H4 (cell line): ENCODE measurements around the gene TPBGL. TPM values are rescaled to one million over a fixed set of nuclear protein-coding genes. Genes with fewer than 3 reads are reported as not detected.

Experiments
- DNase-seq: peaks from one replicate; pipeline ENCODE4 v3.0.0-alpha.2; 2015; ENCODE audit warnings: low spot score
- total RNA-seq: library from RNA; depleted of rRNA; stranded (reverse); fragments of >200 nt; shearing (Covaris generic); gene quantifications from 2 replicates; pipeline ENCODE4 v1.2.3, GENCODE V29; 2014

TPBGL gene
- total RNA-seq, 1 experiment from 2014 or later, result not detected

DNA sequence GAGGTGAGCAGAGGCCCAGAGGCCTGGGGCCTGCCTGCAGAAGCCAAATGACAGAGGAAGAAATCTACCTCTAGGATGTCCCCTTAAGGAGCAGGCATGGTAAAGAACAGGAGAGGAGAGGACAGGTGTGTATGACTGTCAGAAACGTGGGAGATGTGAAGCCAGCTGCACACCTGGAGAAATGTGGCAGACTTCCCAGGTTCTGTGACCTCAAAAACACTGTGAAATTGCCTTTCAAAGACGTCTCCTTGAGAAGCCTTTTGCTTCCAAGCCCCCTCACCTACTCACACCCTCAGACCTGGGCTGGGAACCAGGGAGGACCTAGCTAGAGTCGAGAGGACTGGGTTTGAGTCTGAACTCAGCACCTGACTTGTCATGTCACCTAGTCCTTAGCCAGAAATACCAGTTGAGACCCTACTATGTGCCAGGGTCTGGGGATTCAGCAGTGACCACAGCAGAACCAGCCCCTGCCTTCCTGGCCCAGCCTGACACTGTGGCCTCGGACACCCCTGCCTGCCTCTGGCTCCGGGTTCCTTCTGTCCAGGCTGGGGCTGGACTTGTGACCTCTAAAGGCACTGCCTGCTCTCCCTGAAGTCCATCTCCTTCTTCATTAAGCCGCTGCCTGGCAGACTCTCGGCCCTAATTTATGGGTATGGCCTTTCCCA is 5.6 kb downstream of the TPBGL start:
- DNase-seq, result no peak

DNA sequence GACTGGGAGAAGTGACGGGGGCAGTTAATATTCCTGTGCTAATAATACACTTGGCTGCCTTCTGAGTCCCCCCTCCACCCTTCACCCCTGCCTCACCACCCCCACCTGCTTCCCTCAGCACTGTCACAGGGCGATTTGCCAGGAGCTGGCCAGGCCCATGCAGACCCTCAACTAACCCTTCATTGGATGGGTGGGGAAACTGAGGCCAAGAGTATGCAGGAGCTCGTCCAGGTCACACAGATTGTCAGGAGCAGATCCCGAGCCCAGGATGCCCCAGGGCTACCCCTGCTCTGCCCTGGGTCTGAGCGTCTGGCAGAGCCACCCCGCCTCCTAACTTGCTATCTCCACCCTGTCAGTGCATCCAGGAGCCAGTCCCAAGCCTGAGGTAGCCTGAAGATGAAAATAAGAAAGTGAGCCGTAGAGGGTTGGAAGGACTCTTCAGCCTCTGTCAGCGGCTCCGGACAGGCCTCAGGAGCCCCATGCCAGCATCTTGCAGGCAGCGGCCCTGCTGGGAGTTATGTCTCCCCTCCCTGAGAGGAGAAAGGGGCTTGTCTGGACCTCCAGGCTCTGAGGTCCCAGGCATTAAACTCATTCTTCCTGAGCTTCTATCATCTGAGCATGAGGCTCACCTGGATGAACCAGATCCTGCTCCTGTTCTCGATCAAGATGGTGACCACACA is 6.2 kb downstream of the TPBGL start:
- no peak for DNase-seq

DNA sequence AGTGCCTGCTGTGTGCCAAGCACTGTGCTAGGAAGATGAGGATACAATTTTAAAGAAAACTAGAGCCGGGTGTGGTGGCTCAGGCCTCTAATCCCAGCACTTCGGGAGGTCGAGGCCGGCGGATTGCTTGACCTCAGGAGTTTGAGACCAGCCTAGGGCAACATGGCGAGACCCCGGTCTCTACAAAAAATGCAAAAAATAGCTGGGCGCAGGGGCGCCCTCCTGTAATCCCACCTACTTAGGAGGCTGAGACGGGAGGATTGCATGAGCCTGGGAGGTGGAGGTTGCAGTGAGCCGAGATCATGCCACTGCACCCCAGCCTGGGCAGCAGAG is 8.3 kb downstream of the TPBGL start:
- DNase-seq, result no peak

DNA sequence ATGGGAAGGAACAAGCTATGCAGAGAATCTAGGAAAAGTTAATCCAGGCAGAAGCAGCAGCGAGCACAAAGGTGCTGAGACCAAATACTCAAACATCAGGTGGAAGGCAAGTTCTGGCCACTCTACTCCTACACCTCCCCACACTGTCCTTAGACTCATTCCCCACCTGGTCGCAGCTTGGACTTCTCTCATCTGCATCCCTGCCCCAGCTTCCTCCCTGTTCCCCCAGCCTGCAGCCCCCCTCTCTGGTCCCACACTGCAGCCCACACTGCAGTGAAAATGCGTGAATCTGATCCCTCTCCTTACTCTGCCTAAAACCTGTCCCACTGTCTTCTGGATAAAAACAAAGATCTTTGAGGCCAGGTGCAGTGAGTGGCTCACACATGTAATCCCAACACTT is 9.1 kb downstream of the TPBGL start:
- DNase-seq, result no peak

DNA sequence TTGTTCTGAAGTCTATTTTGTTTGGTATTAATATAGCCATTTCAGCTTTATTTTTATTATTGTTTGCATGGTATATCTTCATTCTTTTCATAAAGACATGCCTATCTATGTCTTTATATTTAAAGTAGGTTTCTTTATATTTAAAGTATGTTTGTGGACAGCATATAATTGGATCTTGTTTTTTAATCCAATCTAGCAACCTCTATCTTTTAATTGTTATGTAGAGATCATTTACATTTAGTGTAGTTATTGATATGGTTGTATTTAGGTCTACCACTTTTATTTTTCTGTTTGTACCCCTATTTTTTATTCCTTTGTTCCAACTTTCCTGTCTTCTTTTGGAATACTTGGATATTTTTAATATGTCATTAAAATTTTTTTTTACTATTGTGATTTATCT is 13.8 kb downstream of the TPBGL start:
- DNase-seq, result no peak

DNA sequence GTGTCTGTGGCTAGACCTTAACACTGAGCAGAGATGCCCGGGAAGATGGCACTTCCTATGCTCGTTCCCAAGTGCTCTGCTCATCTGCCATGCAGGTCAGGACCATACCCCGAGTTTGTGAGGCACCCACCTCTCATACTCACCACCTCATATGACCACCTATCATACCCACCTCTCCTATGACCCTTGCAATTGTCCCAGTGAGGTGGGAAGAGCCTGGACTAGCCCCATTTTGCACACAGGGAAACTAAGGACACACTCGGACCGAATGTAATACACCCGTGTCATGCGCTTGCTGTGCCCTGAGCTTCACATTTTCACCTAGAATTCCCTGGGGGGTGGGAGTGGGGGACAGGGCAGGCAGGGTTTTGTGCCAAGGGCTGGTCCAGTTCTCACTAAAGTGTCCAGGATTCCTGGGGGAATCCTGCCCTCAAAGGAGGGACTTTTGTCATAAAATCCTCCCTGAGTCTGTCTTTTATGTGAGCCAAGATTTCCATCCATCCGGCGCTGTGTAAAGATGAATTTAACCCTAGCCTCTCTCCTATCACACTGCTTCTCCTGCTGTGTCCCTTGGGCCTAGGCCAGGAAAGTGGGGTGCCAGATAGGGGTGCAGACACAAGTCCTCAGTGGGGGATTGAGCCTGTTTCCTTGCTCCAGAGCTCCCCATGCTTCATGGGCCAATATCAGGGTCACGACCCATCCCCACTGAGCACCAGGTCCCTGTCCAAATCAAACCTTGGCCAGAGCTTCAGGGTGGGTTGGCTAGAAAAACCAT is 20.0 kb downstream of the TPBGL start:
- DNase-seq, result no peak

DNA sequence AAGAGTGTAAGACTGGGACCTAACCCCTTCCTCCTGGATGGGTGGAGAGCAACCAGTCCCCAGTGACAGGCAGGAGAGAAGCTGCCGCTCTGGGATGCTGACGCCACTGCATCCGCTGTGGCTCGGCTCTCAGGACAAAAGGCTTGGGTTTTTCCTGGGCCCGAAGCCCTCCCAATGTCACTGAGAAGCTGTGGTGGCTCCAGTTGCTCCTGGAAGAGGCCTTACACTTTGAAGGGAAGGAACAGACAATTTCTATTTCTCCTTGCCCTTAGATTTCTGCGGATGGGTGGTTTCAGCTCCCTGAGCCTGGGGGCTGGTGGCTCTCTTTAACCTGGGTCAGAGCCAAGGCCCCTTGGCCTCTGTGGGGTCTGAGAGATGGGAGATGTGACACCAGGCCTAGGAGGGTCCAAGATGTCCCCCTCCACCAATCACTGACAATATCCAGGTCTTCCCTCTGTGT is 21.4 kb downstream of the TPBGL start:
- DNase-seq, result no peak

DNA sequence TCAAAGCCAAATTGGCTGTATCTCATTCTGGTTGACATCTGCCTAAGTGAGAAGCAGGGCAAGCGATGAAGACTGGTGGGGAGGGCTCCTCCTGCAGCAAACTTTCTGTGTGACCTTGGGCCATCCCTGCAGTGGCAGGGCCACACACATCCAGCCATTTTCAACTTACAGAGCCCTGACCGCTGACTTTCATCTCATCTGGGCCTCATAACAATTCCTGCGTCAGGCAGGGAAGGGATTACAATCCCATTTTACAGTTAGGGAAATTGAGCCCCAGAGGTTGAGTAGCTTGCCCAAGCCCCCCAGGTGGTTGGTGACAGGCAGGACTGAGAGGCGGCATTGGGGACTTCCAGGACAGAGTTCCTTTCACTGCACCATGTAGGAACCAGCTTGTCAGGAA is 21.9 kb downstream of the TPBGL start:
- DNase-seq, result no peak

DNA sequence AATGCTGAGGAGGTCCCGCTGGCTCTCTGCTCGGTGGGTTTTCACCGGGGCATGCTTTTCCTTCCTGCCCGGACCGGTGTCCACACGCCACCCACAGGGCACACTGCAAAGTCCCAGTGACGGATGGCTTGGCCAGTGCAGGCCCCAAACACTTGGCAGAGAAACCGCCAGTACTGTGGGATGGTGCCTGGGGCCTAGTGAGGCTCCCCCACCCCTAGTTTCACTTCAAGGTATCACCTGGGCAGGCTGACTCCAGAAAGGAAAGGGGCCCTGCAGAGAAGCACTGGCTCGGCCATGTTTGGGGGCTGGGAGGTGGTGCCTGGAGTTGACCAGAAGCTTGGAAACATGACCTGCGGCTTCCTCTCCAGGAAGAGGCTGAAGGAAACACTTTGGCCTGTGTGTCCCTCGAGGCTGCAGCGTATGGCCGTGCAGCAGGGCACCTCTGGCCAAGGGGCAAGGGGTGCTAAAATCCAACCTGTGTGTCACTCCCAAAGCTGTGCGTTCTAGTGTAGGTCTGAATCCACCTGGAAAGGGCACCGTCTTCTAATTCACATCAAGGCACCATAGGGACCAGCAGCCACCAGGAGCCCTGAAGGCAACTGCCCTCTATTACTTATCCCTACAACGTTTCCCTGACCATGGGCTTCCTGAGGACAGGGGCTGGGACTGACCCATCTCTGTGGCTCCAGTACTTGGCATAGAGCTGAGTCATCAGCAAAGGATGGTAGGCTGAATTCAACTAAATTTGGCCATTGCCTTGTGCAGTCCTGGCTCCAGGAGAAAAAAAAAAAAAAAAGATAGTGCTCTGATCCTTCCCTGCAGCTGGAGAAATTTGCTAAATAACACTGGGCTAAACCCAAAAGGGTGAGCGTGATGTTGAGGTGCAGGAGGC is 22.6 kb downstream of the TPBGL start:
- DNase-seq, result no peak

DNA sequence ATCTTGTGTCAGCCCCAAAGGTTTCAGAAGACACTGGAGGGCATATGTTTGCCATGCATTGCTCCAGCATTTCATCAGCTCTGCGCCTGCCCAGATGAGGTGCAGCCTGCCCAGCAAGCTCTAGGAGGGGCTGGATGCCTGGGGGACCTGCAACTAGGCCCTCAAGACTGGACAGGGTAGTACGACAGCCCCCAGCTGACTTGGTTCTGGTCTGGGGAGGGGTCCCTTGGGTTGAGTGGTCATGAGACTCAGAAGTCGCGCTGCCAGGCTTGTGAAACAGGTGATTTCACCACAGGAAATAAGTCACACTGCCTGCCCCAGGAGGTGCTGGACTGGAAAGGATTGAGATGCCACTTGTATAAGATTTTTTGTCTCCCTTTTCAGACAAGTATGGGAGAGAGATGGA is 23.4 kb downstream of the TPBGL start:
- DNase-seq, result no peak

DNA sequence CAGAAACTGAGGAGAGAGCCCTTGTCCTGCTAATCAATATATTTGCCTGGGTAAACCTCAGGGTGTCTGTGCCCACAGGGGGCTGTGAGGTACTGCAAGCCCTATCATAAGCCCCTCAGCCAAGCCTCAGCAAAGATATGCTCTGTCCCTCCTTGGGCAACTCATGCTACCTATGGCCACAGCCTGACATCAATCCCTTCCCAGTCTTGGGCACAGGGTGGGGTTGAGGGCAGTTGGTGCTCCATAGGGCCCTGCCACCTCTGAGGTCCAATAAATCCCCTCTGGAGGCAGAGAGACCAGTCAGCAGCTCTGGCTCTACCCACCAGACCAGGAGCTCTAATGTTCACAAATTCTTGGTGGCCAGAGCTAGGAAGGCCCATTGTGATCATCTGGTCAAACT is 23.8 kb downstream of the TPBGL start:
- DNase-seq, result no peak

DNA sequence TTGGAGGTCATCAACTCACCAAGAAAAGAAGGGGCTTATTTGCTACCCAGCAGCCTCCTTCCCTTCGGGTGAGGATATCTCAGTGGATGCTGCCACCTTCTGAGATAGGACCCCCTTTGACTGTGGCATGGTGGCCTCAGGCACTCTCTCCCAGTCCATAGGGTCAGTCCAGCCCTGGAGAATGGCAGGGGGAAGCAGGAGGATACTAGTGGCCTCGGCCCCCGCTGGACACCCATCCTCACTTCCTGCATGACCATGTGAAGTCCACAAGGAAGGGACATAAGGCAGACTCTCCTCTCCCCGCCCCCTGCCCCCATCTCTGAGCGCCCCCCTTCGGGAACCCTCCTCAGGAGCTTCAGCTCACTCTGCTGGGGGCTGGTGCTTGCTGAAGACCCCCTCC is 24.4 kb downstream of the TPBGL start:
- no peak for DNase-seq

DNA sequence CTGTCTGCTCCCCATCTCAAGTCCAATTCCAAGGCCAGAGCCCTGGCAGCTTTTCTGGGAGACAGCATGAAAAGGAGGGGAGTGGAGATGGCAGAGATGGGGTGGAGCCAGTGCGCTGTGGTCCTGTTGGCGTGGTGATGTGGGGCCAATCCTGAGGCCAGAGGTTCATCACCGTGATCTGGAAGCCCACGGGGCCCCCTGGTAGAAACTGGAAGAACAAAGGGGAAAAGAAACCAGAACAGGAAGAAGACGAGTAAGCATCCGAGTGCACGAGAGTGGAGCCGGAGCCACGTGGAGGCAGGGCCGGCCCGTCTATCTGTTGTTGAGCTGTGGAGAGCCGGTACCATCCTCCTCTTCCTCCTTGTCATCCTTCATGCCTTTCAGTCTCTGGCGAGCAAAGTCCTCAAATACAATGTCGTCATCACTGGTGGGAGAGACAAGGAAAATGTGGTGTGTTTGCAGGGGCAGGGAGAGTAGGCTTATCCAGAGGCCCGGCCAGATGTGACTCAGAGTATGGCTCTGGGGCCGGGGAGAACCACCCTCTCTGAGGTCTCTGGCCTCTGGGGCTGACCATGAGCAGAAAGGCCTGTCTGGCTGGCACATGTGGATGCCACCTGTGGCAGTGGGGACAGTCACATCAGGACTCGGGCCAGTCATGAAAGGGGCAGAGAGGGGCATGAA is 25.4 kb downstream of the TPBGL start:
- DNase-seq, result no peak

DNA sequence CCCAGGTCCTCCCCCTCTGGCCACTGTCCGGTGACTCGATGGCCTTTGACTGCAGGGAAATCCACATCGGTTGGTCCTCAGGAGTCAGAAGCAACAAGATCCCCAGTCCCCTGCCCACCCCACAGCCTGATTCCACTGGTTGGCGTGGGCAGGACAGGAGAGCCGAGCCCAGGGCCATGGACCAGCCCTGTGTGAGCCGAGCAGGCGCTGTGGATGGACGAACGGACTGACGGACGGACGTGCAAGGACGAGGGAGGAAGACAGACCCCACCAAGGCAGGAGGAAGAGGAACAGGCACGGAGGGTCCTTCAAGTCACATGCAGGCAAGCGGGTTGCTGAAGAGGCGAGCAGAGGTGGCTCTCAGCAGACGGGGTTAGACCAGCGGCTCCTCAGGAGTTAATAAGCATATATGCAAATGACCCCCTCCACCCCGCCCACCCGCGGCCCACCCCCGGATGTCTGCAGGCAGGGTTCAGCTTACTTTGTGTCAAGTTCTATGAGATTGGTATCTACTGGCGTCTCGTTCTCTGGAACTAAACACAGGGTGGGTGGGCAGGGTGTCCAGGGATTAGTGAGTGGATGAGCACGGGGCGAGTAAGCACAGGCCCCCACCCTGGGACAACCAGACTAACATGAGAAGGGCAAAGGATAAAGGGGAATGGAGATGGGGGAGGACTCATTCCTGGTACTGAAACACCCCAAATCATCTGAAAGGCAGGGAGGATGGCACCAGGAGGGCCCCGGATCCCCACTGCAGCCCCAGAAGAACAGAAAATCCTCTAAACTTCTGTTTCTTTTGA is 26.8 kb downstream of the TPBGL start:
- DNase-seq, result no peak

DNA sequence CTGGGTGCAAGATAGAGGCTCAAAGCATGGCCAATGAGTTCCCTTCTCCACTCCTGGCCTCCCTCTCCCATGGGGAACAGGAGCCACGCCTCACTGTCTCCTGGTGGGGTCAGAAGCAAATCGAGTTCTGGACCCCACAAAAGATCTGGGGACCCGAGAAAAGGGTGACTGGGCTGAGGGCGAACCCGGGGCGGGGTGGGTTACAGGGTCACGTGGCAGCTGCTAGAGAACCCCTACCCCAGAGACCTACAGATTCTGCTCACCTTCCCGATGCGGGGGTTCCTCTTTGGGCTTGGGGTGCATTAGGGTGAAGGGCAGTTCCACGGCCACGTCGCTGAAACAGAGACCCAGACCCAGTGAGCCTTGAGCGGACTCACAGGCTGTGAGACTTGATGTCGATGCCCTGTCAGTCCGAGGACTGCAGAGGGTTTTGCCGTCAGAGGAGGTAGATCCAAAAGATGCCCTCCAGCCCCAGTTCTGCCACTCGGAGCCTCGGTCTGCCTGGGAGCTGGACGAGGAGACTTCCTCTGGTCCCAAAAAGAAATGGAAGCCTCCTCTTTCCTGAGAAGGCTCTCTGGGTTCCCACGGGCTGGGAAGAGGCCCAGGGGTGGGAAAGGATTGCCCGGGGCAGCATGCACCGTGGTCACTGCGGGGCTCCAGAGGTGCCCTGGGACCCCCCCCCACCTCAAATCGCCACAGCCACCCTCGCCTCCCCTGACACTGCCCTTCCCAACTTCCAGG is 28.2 kb downstream of the TPBGL start:
- no peak for DNase-seq

DNA sequence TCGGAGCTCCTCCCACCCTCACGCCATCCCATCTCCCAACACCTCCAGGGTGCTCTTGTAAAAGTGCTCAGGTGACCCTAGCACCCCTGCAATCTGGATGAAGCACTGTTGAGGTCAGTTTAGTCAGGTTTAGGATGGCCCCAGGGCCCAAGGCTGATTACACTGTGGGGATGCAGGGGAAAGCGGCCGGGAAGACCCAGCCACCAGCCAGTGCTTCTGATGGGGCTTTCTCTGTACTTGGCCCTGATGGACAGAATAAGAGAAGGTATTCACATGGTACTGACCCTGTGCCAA is 28.7 kb downstream of the TPBGL start:
- no peak for DNase-seq

DNA sequence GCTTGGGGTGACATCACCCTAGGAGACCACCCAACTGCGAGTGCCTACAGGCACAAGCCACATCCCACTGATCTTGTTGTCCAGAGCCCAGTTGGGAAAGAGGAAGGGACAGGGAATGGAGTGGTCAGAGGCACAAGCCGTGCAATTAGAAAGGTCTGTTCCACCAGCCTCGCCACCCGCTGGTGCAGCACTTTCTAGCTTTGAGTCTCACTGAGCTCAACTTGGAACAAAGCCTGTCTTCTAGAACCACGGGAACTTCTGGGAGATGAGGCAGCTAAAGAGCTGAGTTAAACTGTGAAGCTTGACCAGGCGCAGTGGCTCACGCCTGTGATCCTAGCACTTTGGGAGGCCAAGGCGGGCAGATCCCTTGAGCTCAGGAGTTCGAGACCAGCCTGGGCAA is 29.3 kb downstream of the TPBGL start:
- no peak for DNase-seq

DNA sequence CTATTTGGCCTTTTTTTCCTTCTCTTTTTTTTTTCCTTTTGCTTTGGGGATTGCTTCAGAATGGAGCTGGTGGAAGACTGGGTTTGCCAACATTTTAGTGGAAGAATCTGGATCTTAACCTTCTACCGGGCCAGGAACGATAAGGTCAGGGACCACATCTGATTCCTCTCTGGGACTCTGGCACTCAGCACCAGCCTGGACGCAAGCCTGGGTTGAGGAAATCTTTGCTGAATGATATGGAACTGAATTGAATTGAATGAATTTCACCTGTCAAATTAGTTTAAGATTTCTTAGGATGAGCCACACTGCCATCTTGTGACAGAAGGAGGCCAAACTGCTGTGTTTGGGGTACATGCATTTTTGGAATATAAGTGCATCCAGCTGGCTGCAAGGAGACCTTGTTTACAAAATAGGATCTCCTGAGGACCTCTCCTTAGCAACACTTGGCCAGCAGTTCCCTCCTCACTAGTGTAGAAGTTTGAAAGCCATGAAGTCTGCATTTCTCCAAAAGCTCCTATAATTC is 30.4 kb downstream of the TPBGL start:
- DNase-seq, result no peak

DNA sequence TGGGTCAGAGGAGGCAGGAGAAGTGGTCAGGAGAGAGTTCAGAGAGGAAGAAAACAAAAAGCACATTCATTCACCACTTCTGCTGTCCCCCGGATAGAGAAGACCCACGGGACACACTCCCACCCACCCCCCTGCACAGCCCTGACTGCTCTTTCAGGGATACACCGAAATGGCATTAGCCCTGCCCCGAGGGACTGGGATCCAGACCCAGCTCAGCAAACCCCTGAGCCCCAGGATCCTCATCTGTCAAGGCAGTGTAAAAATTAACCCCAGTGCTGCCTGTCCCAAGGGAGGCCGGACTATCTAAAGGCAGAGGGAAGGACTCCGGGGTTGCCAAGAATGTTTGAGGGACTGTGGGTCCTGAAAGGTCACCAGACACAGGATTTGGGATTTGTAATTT is 31.2 kb downstream of the TPBGL start:
- no peak for DNase-seq

DNA sequence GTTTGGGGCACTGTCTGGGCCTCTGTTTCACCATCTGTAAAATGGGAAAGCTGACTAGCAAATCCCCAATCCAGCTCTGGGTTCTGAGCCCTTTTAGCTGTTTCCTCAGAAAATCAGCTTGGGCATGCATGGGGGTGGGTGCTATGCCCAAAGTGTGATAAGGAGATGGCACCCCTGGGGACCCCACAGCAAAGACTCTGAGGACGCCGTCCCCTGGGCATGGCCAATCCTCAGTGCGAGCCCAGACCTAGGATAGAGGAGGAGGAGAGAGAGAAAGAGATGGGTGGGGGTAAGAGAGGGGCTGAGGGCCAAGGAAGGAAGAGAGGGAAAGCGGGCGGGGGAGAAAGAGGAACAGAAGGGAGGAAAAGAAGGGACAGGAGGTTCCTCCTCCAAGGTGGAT is 31.8 kb downstream of the TPBGL start:
- no peak for DNase-seq
